ENCODE results near the gene GP5. TPM values are rescaled to one million over a fixed set of nuclear protein-coding genes. Genes with fewer than 3 reads are reported as not detected.

Gene GP5
- total RNA-seq, 1 donor from 2014 or later = not detected

GRCh38 chr3:194424953-194425352 lies 25.9 kb upstream of the GP5 start:
- H3K27me3 ChIP-seq (ENCODE audit: low read depth) = no peaks in the 10 kb centered on the region
- intact Hi-C loops (cut with micrococcal nuclease) = no loop called here
- H3K36me3 ChIP-seq = peaks cover 63% of the 10 kb centered on the region
- no peak overlapping the region for H3K27ac ChIP-seq (replicated peaks)
- no peaks in the 10 kb centered on the region for H3K9me3 ChIP-seq (replicated peaks)
- no peak overlapping the region for H3K4me3 ChIP-seq
- no peak for DNase-seq
- peaks cover 17% of the 10 kb centered on the region for H3K4me1 ChIP-seq
- TF ChIP-seq, protein P1, sequence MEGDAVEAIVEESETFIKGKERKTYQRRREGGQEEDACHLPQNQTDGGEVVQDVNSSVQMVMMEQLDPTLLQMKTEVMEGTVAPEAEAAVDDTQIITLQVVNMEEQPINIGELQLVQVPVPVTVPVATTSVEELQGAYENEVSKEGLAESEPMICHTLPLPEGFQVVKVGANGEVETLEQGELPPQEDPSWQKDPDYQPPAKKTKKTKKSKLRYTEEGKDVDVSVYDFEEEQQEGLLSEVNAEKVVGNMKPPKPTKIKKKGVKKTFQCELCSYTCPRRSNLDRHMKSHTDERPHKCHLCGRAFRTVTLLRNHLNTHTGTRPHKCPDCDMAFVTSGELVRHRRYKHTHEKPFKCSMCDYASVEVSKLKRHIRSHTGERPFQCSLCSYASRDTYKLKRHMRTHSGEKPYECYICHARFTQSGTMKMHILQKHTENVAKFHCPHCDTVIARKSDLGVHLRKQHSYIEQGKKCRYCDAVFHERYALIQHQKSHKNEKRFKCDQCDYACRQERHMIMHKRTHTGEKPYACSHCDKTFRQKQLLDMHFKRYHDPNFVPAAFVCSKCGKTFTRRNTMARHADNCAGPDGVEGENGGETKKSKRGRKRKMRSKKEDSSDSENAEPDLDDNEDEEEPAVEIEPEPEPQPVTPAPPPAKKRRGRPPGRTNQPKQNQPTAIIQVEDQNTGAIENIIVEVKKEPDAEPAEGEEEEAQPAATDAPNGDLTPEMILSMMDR (IDR thresholded peaks at IDR 0.05; ENCODE audit: borderline replicate concordance) = no peak

- H3K4me1 ChIP-seq = peaks cover 17% of the 10 kb centered on the region
- intact Hi-C loops (cut with micrococcal nuclease) = no loop called here
- H3K36me3 ChIP-seq = peaks cover 63% of the 10 kb centered on the region
- DNase-seq = no peak
- no peaks in the 10 kb centered on the region for H3K9me3 ChIP-seq (replicated peaks)
- no peak overlapping the region for H3K27ac ChIP-seq (replicated peaks)
- no peak overlapping the region for H3K4me3 ChIP-seq
- TF ChIP-seq, protein P1 (IDR thresholded peaks at IDR 0.05; ENCODE audit: borderline replicate concordance) = no peak
- no peaks in the 10 kb centered on the region for H3K27me3 ChIP-seq (ENCODE audit: low read depth)
These were observed 25.3 kb upstream of the GP5 start for GRCh38 chr3:194424373-194424772.

GRCh38 chr3:194423317-194423716 lies 24.3 kb upstream of the GP5 start:
- Histone ChIP-seq H3K4me1 (peaks cover 17% of the 10 kb centered on the region), H3K36me3 (peaks cover 63% of the 10 kb centered on the region)
- no peak for DNase-seq

DNA sequence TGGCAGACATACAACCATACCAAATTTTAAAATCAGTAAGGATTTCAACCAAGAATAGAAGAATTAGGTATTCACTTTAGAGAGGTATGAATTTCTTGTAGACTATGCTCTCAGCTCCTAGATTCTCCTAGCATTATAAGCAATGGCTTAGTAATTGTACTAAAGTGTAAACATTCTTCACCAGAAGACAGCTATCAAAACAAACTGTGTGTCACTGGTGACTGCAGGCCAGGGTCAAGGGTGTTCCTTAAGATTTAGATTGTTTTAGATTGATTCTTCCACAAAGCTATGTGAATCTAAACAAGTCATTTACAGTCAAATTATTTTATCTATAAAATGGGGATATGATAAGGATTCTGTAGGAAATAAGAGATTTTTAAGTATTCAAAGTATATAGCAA lies 23.1 kb upstream of the GP5 start:
- intact Hi-C loops (cut with micrococcal nuclease) = no loop called here

More at GRCh38 chr3:194423317-194423716, 24.3 kb upstream of the GP5 start:
- Histone ChIP-seq H3K4me3 (no peak overlapping the region), H3K9me3 (replicated peaks) (no peaks in the 10 kb centered on the region), H3K27me3 (ENCODE audit: low read depth) (no peaks in the 10 kb centered on the region), H3K27ac (replicated peaks) (no peak overlapping the region)
- TF ChIP-seq, protein P1 (IDR thresholded peaks at IDR 0.05; ENCODE audit: borderline replicate concordance) = no peak
- intact Hi-C loops (cut with micrococcal nuclease) = no loop called here

GRCh38 chr3:194418671-194419070 lies 19.6 kb upstream of the GP5 start:
- Histone ChIP-seq H3K9me3 (replicated peaks) (no peaks in the 10 kb centered on the region), H3K4me3 (no peak overlapping the region), H3K36me3 (peaks cover 35% of the 10 kb centered on the region), H3K27me3 (ENCODE audit: low read depth) (no peaks in the 10 kb centered on the region), H3K27ac (replicated peaks) (no peak overlapping the region), H3K4me1 (peaks cover 15% of the 10 kb centered on the region)
- no peak for DNase-seq
- intact Hi-C loops (cut with micrococcal nuclease) = no loop called here
- TF ChIP-seq, protein P1 (IDR thresholded peaks at IDR 0.05; ENCODE audit: borderline replicate concordance) = no peak

More for the DNA sequence above, 23.1 kb upstream of the GP5 start:
- Histone ChIP-seq H3K4me1 (peaks cover 17% of the 10 kb centered on the region), H3K9me3 (replicated peaks) (no peaks in the 10 kb centered on the region), H3K27ac (replicated peaks) (no peak overlapping the region), H3K36me3 (peaks cover 58% of the 10 kb centered on the region), H3K4me3 (no peak overlapping the region), H3K27me3 (ENCODE audit: low read depth) (no peaks in the 10 kb centered on the region)
- no peak for DNase-seq
- TF ChIP-seq, protein P1 (IDR thresholded peaks at IDR 0.05; ENCODE audit: borderline replicate concordance) = no peak
